ENCODE results near the gene DDX5. TPM values are rescaled to one million over a fixed set of nuclear protein-coding genes. Genes with fewer than 3 reads are reported as not detected.
"Not testable (repeated sequence)": the region's sequence is repeated elsewhere in the genome, so short reads cannot be mapped to it uniquely, and the experiment has no call there.

DDX5 gene
- polyA plus RNA-seq, 1 of the 3 experiments (the other 2 are of a cell fraction), result 1,642 TPM

GRCh38 chr17:64470625-64471024 lies 35.5 kb downstream of the DDX5 start:
- TF ChIP-seq NRF1 (IDR thresholded peaks at IDR 0.05; ENCODE audit: low read depth, low read length) (no peak), USF2 (IDR thresholded peaks at IDR 0.05; ENCODE audit: borderline replicate concordance, low read depth, low read length) (no peak), PBX3 (IDR thresholded peaks at IDR 0.05) (no peak), MAX (IDR thresholded peaks at IDR 0.05; ENCODE audit: low read depth) (no peak), RCOR1 (IDR thresholded peaks at IDR 0.05; ENCODE audit: low read length) (no peak), ZBTB33 (IDR thresholded peaks at IDR 0.05; ENCODE audit: borderline replicate concordance, low read depth) (no peak), EP300 (IDR thresholded peaks at IDR 0.05; ENCODE audit: borderline replicate concordance in 1 of 2, low read depth in 1 of 2, low read length in 1 of 2) (no peak), ELF1 (IDR thresholded peaks at IDR 0.05) (no peak), RXRA (IDR thresholded peaks at IDR 0.05; ENCODE audit: borderline replicate concordance, low read depth) (no peak)
- no peaks in the 10 kb centered on the region for H3F3A ChIP-seq (replicated peaks; ENCODE audit: insufficient read depth)
- ChIA-PET POLR2A (interaction anchor here (0.5 kb wide), 1 partner anchor 28 kb away, joined by 3 read pairs; no protein-coding TSS in a partner anchor), CTCF (interaction anchor here (0.9 to 1.5 kb wide), 3 partner anchors 20 to 51 kb away, joined by 3 to 6 read pairs (median 4); no protein-coding TSS in a partner anchor)
- H4K20me1 ChIP-seq (ENCODE audit: insufficient read depth), result no peaks in the 10 kb centered on the region
- WGBS (ENCODE audit: low lambda C conversion rate), result 92% methylated on average over 4 of the region's 4 CpGs
- DNase-seq, result no peak
- H3K9me2 ChIP-seq, result no peaks in the 10 kb centered on the region
- no peaks in the 10 kb centered on the region for H3K79me2 ChIP-seq (ENCODE audit: insufficient read depth)
- H3K4me1 ChIP-seq (ENCODE audit: control insufficient read depth in 1 of 2, insufficient read depth in 2 of 2, low read depth in 1 of 2, low read length in 1 of 2), result no peaks in the 10 kb centered on the region
- H3K27ac ChIP-seq (ENCODE audit: low read depth in 2 of 2, low read length in 1 of 2), result no peak overlapping the region
- no peak overlapping the region for H2AFZ ChIP-seq (ENCODE audit: low read depth)
- no peak overlapping the region for H3K4me3 ChIP-seq (ENCODE audit: low read depth in 2 of 2, low read length in 1 of 2)
- H3K9me3 ChIP-seq, result no peaks in the 10 kb centered on the region
- no peaks in the 10 kb centered on the region for H3K27me3 ChIP-seq (ENCODE audit: insufficient read depth)
- H3K9ac ChIP-seq, result no peak overlapping the region
- no peaks in the 10 kb centered on the region for H3K36me3 ChIP-seq (replicated peaks in 1 of 2; ENCODE audit: control insufficient read depth in 1 of 2, insufficient read depth in 2 of 2, low read length in 1 of 2)
- no peak overlapping the region for H3K4me2 ChIP-seq

- WGBS (ENCODE audit: low lambda C conversion rate), result 21% methylated on average over 1 of the region's 1 CpG
- H3K4me3 ChIP-seq (ENCODE audit: low read depth in 2 of 2, low read length in 1 of 2); H3K36me3 ChIP-seq (replicated peaks in 1 of 2; ENCODE audit: control insufficient read depth in 1 of 2, insufficient read depth in 2 of 2, low read length in 1 of 2); H3K9me2 ChIP-seq; H3K9ac ChIP-seq; POLR2A ChIA-PET; H3K79me2 ChIP-seq (ENCODE audit: insufficient read depth); H3K4me2 ChIP-seq; H3F3A ChIP-seq (replicated peaks; ENCODE audit: insufficient read depth); H2AFZ ChIP-seq (ENCODE audit: low read depth); H3K27me3 ChIP-seq (ENCODE audit: insufficient read depth); DNase-seq; H4K20me1 ChIP-seq (ENCODE audit: insufficient read depth); H3K9me3 ChIP-seq; H3K4me1 ChIP-seq (ENCODE audit: control insufficient read depth in 1 of 2, insufficient read depth in 2 of 2, low read depth in 1 of 2, low read length in 1 of 2); H3K27ac ChIP-seq (ENCODE audit: low read depth in 2 of 2, low read length in 1 of 2): not testable (repeated sequence)
- CTCF ChIA-PET, result interaction anchor here (0.7 to 2.4 kb wide), 6 partner anchors 10 to 47 kb away, joined by 3 to 13 read pairs (median 3); no protein-coding TSS in a partner anchor
Measured at GRCh38 chr17:64466834-64467233, 39.3 kb downstream of the DDX5 start.
